HepG2 (cell line): Measurements from ENCODE around the gene SRSF2. TPM values are rescaled to one million over a fixed set of nuclear protein-coding genes. Genes with fewer than 3 reads are reported as not detected.
A peak's percentile ranks its signal among the peaks of the same experiment; 100 is the strongest.

Experiments
- AKNA ChIP-seq: sonication (generic); formaldehyde crosslinking; IDR thresholded peaks from 2 replicates; pipeline ENCODE4 v1.4.0; 2020; ENCODE audit warnings: missing genetic modification reagents, borderline replicate concordance
- BATF2 ChIP-seq: sonication (generic); formaldehyde crosslinking; IDR thresholded peaks from 2 replicates; pipeline ENCODE4 v1.8.0; 2022; ENCODE audit warnings: mild to moderate bottlenecking, missing genetic modification reagents, moderate library complexity
- CBFB ChIP-seq: sonication (generic); formaldehyde crosslinking; IDR thresholded peaks from 2 replicates; pipeline ENCODE4 v1.4.0; 2020; ENCODE audit warnings: missing genetic modification reagents
- CHD2 ChIP-seq: IDR thresholded peaks from 2 replicates; pipeline ENCODE4 v1.6.1; 2011; ENCODE audit warnings: low read depth, low read length, improper control_type of control experiment
- HNRNPK ChIP-seq: fragments of 200-400 bp; formaldehyde crosslinking; IDR thresholded peaks from 2 replicates; pipeline ENCODE4 v1.6.1; 2018; ENCODE audit warnings: low read length, low read depth, moderate library complexity, mild to moderate bottlenecking; ENCODE audit not compliant: poor library complexity, severe bottlenecking
- HOXA9 ChIP-seq: sonication (generic); formaldehyde crosslinking; IDR thresholded peaks from 2 replicates; pipeline ENCODE4 v1.8.1; 2022; ENCODE audit warnings: missing genetic modification reagents, mild to moderate bottlenecking, moderate library complexity, borderline replicate concordance
- NFRKB ChIP-seq: fragments of 450-650 bp; IDR thresholded peaks from 2 replicates; pipeline ENCODE4 v1.6.1; 2017
- PHF8 ChIP-seq: sonication (generic); formaldehyde crosslinking; IDR thresholded peaks from 2 replicates; pipeline ENCODE4 v1.5.0; 2020; ENCODE audit warnings: missing genetic modification reagents
- ZBTB40 ChIP-seq, 2 experiments: fragments of 450-650 bp in 1 of 2; sonication (generic) in 1 of 2; formaldehyde crosslinking in 1 of 2; IDR thresholded peaks; 2 replicates each; pipeline versions ENCODE4 v1.6.1 to v1.8.0; 2016 to 2022; ENCODE audit warnings: antibody characterized with exemption in 1 of 2, mild to moderate bottlenecking in 1 of 2, missing genetic modification reagents in 1 of 2
- ZBTB7A ChIP-seq: sonication (generic); formaldehyde crosslinking; IDR thresholded peaks from 2 replicates; pipeline ENCODE4 v1.8.0; 2022; ENCODE audit warnings: mild to moderate bottlenecking, missing genetic modification reagents
- ZKSCAN1 ChIP-seq: fragments of 150-350 bp; IDR thresholded peaks from 2 replicates; pipeline ENCODE4 v1.6.1; 2014; ENCODE audit warnings: low read length
- ZNF34 ChIP-seq: sonication (generic); formaldehyde crosslinking; IDR thresholded peaks from 2 replicates; pipeline ENCODE4 v1.4.0; 2020; ENCODE audit warnings: mild to moderate bottlenecking, missing genetic modification reagents, borderline replicate concordance
- ZNF660 ChIP-seq: sonication (generic); formaldehyde crosslinking; IDR thresholded peaks from 2 replicates; pipeline ENCODE4 v1.5.1; 2020; ENCODE audit warnings: mild to moderate bottlenecking, low read depth, missing genetic modification reagents, borderline replicate concordance
- polyA plus RNA-seq, 8 experiments: library from polyadenylated mRNA; depleted of rRNA in 3 of 8; stranded (reverse) in 7 of 8; unstranded in 1 of 8; fragments of >200 nt; fragmentation: Illumina TruSeq in 4 of 8; extraction: Trizol in 4 of 8; gene quantifications; 2 replicates each; pipeline versions ENCODE4 v1.2.1 to v1.2.3, GENCODE V29; 2011 to 2016; ENCODE audit warnings: low read depth in 4 of 8, missing spikeins in 1 of 8, mixed read lengths in 1 of 8; ENCODE audit not compliant: insufficient read depth in 1 of 8
- total RNA-seq, 5 experiments: library from RNA; depleted of rRNA; stranded (reverse); fragments of >200 nt; fragmentation: Illumina TruSeq; extraction: Trizol; gene quantifications; 2 replicates each; pipeline ENCODE4 v1.2.3, GENCODE V29; 2016; ENCODE audit warnings: low read depth in 1 of 5

SRSF2 gene
- total and polyA plus RNA-seq, 2 of the 13 experiments (the other 11 are each of a cell fraction or from before 2014, with no cell fraction given): 306 to 319 TPM

GRCh38 chr17:76710863-76711611 lies 26.1 kb downstream of the SRSF2 start, which contains the start of gene MXRA7 (continued):
- TF ChIP-seq ZBTB40 (IDR thresholded peaks at IDR 0.05) (no peak), ZBTB40 (CRISPR knock-in tag; IDR thresholded peaks at IDR 0.05) (no peak), NFRKB (no peak), PHF8 (CRISPR knock-in tag) (0 out of 2 replicates have a peak, but pooled peaks have one; percentile 43), HOXA9 (CRISPR knock-in tag) (no peak), ZKSCAN1 (no peak), ZNF34 (CRISPR knock-in tag) (no peak), ZNF660 (CRISPR knock-in tag) (no peak), BATF2 (CRISPR knock-in tag) (no peak), ZBTB7A (CRISPR knock-in tag) (no peak), AKNA (CRISPR knock-in tag) (no peak), CHD2 (no peak), HNRNPK (no peak), CBFB (CRISPR knock-in tag) (0 out of 2 replicates have a peak, but pooled peaks have one; percentile 37)
